Thoracic aorta (tissue), 2 donors: Measurements from ENCODE around the gene NEK10. TPM values are rescaled to one million over a fixed set of nuclear protein-coding genes. Genes with fewer than 3 reads are reported as not detected.

Experiments used
- ATAC-seq: fragments of 150-250 bp; one replicate; pipeline ENCODE4 v1.8.0; 2017; ENCODE audit warnings: low read depth; ENCODE audit not compliant: insufficient number of reproducible peaks, low FRiP score
- DNase-seq: peaks from one replicate; pipeline ENCODE4 v3.0.0-alpha.2; 2020; ENCODE audit warnings: low spot score
- H3K27ac ChIP-seq, 2 donors: fragments of 200-600 bp; sonication (generic); 1 replicate in 1 of 2; 2 replicates in 1 of 2; pipeline ENCODE4 v1.5.1; 2016; ENCODE audit warnings: mild to moderate bottlenecking in 2 of 2, moderate library complexity in 2 of 2
- H3K27me3 ChIP-seq: fragments of 200-600 bp; sonication (generic); replicated peaks from 2 replicates; pipeline ENCODE4 v1.6.0; 2016; ENCODE audit warnings: mild to moderate bottlenecking; ENCODE audit not compliant: insufficient read depth
- H3K36me3 ChIP-seq: fragments of 200-600 bp; sonication (generic); one replicate; pipeline ENCODE4 v1.5.1; 2016
- H3K4me1 ChIP-seq, 2 donors: fragments of 200-600 bp; sonication (generic); 1 replicate in 1 of 2; 2 replicates in 1 of 2; pipeline versions ENCODE4 v1.5.1 to v1.6.0; 2016; ENCODE audit warnings: low read depth in 2 of 2, mild to moderate bottlenecking in 1 of 2; ENCODE audit not compliant: control insufficient read depth in 1 of 2
- H3K4me3 ChIP-seq: fragments of 200-600 bp; sonication (generic); 2 replicates; pipeline ENCODE4 v1.5.1; 2016; ENCODE audit warnings: mild to moderate bottlenecking
- H3K9me3 ChIP-seq: fragments of 200-600 bp; sonication (generic); 2 replicates; pipeline ENCODE4 v1.5.1; 2016
- total RNA-seq, 2 donors: library from RNA; depleted of rRNA; stranded (reverse); fragments of >200 nt; gene quantifications; one replicate each; pipeline versions ENCODE4 v1.1.0 to v1.2.3, GENCODE V29; 2016
- TF ChIP-seq, protein P1 (sequence below): fragments of 200-600 bp; sonication (generic); IDR thresholded peaks from one replicate; pipeline ENCODE4 v1.5.1; 2019; ENCODE audit warnings: antibody characterized with exemption

NEK10 gene
- total RNA-seq, 2 donors from 2014 or later = 0.68 to 21.4 TPM

DNA sequence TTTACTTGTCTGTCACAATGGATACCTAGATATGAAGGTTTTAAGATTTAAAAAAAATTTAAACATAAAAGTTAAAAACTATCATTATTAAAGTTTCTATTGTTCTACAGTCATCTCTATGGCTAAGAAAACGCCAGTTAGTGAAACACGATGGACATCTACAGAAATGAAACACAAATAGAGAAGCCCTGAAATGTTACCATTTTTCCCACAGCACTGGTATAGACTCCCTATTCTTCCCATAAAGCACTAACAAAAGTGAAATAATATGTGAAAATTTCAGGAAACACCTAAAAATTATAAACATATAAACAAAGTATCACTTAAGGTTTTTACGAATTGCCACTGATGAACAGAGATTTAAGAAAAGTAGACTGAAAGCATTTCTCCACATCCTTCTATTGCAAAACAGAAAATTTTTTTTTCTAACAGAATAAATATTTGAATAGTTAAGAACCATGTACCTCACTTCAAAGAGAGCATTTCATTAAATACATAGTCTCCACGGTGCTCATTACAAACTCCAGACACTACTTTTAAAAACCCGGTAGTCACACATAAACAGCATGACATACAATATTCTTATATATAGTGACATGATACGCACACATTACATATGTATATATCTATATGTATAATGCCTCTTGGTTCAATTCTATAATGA lies 7.1 kb upstream of the NEK10 start:
- no peak overlapping the region for H3K4me3 ChIP-seq
- peaks cover 0 to 6% of the 10 kb centered on the region in 2 donors for H3K4me1 ChIP-seq
- no peaks in the 10 kb centered on the region for H3K27me3 ChIP-seq
- H3K27ac ChIP-seq = no peak overlapping the region
- no peaks in the 10 kb centered on the region for H3K9me3 ChIP-seq
- no peaks in the 10 kb centered on the region for H3K36me3 ChIP-seq
- DNase-seq = no peak
- ATAC-seq = no peak
- TF ChIP-seq, protein P1, sequence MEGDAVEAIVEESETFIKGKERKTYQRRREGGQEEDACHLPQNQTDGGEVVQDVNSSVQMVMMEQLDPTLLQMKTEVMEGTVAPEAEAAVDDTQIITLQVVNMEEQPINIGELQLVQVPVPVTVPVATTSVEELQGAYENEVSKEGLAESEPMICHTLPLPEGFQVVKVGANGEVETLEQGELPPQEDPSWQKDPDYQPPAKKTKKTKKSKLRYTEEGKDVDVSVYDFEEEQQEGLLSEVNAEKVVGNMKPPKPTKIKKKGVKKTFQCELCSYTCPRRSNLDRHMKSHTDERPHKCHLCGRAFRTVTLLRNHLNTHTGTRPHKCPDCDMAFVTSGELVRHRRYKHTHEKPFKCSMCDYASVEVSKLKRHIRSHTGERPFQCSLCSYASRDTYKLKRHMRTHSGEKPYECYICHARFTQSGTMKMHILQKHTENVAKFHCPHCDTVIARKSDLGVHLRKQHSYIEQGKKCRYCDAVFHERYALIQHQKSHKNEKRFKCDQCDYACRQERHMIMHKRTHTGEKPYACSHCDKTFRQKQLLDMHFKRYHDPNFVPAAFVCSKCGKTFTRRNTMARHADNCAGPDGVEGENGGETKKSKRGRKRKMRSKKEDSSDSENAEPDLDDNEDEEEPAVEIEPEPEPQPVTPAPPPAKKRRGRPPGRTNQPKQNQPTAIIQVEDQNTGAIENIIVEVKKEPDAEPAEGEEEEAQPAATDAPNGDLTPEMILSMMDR = no peak

- H3K27ac ChIP-seq = no peak overlapping the region
- H3K9me3 ChIP-seq = no peaks in the 10 kb centered on the region
- DNase-seq = no peak
- H3K4me1 ChIP-seq = peaks cover 0 to 6% of the 10 kb centered on the region in 2 donors
- TF ChIP-seq, protein P1 = no peak
- no peak overlapping the region for H3K4me3 ChIP-seq
- ATAC-seq = no peak
- no peaks in the 10 kb centered on the region for H3K27me3 ChIP-seq
- no peaks in the 10 kb centered on the region for H3K36me3 ChIP-seq
Measured at GRCh38 chr3:27366062-27366591, 3.1 kb downstream of the NEK10 start.

DNA sequence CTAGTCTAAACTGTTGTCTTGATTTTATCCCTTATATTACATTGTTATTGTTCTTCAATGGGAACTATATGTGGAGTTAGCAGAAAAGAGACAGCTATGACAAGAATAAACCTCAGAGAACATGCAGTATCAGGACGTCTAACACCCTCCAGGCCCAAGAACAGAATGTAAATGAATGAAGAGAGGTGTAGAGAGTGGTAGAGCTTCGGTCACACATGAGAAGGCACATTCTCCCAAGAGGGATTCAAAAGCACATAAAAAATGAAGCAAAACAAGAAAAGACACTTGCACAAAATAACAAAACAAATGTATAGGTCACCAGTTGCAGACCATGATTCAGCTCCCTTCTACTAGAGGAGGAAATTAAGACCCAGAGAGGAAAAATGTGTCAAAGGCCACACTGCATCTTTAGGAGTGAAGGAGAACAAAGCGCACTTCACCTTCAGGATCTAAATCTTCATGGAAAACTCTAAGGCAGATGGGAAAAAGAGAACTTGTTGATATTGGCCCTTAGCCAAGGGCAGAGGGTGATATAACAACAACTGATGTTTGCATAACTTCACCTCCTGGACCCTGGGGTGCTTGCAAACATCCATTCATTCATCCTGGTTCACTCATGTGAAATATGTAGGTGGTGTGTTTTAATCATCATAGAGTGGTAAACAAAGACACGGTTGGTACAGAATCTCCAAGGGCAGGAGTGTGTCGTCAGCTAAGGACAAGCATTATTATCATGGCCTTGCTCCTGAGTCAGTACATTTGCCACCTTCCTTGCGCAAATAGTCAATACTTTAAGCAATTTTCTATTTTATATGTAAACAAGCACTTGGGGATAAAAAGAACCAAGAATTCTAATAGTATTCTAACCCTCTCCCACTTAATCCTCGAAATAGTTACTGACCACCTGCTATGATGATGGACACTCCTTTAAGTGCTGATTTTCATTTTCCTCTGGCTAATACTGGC lies 8.8 kb downstream of the NEK10 start:
- Histone ChIP-seq H3K27ac (no peak overlapping the region), H3K9me3 (no peaks in the 10 kb centered on the region), H3K4me1 (no peaks in the 10 kb centered on the region), H3K4me3 (no peak overlapping the region), H3K27me3 (no peaks in the 10 kb centered on the region), H3K36me3 (no peaks in the 10 kb centered on the region)
- TF ChIP-seq, protein P1 = no peak
- ATAC-seq = no peak
- DNase-seq = no peak

GRCh38 chr3:27358372-27358771 lies 10.8 kb downstream of the NEK10 start:
- DNase-seq (no peak), ATAC-seq (no peak)
- no peaks in the 10 kb centered on the region for H3K4me1 ChIP-seq
- TF ChIP-seq, protein P1 = no peak
- no peak overlapping the region for H3K4me3 ChIP-seq
- no peaks in the 10 kb centered on the region for H3K36me3 ChIP-seq
- H3K9me3 ChIP-seq = no peaks in the 10 kb centered on the region
- H3K27me3 ChIP-seq = no peaks in the 10 kb centered on the region
- H3K27ac ChIP-seq = no peak overlapping the region

- Histone ChIP-seq H3K4me1 (no peaks in the 10 kb centered on the region), H3K27ac (no peak overlapping the region), H3K4me3 (no peak overlapping the region), H3K36me3 (no peaks in the 10 kb centered on the region), H3K27me3 (no peaks in the 10 kb centered on the region), H3K9me3 (no peaks in the 10 kb centered on the region)
- DNase-seq (no peak), ATAC-seq (no peak)
- TF ChIP-seq, protein P1 = peak; percentile 45
Measured at GRCh38 chr3:27357665-27358258, 11.4 kb downstream of the NEK10 start.
